HG03565 (cell line): ENCODE data around the gene PCDH19.
A peak's percentile ranks its signal among the peaks of the same experiment; 100 is the strongest.

Experiments
- ATAC-seq: cut with Tn5 transposase; IDR thresholded peaks from one replicate; pipeline ENCODE4 v1.9.1; 2021; ENCODE audit warnings: mild to moderate bottlenecking, moderate library complexity; ENCODE audit not compliant: unreplicated experiment

PCDH19 gene

DNA sequence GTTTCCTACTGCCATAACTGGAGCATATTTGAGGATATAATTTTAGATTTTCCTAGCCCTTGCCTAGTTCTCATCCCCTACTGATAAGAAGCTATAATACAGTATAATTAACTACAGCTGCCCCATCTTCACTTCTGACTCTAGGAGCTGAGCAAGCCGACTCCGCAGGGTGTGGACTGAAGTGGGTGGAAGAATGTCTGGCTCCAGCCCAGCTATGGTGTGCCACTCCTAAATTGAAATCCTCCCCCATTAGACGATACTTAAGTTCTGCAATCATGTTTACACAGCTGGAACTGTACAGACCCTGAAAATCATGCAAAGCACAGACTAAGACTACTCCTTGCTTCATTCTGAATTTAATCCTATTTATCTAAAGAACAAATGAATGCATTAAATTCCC, 93.1 kb downstream of the PCDH19 start:
- no peak for ATAC-seq

DNA sequence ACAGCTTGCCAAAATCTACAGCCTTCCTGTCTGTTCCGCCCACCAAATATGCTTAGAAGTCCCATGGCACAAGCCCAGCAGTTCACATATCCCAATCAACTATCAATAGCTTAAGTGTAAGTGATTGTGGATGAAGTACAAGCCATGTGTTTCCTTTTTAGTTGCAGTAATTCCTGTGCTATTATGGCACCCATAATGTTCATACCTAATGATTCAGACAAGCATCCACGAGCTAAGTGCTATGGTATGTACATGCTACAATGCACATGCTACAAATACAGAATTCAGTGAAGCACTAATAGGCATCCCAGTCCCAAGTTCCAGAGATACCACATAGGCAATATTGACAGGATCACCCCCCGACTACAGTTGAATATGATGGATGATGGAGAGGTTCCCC, 94.5 kb downstream of the PCDH19 start:
- no peak for ATAC-seq

DNA sequence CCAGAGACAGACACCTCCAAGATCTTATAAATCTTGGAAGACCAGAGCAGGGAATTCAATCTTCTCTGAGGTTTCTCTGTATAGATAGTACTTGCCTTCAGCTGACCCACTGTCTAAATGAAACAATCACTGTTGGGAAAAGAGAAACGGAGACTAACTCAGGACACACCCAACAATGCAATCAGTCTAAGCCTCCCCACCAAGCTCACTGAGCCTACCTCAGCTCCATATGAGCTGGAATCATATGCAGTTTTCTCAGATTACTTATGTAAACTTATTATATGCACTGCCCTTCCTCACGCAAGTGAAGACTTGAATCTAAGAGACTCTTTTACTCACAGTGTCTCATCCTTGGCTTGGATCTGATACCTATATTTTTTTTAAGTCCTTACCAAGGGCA, 110.5 kb downstream of the PCDH19 start:
- ATAC-seq, result no peak

DNA sequence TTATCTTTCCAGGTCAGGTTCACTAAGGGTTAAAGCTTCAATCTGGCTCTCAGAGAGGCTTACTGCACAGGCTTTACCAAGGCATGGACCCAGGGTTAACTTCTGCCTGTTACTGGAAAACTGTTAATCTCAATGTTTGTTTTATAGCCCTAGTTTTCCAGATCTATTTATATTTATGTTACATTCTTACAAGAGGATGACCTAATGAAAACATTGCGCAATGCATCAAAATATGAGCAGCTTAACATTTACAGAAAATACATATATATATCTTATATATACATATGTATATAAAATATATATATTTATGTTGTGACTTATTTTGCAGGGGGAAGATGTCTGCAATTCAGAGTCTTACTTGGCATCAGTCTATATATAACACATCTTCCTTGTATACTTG, 112.3 kb downstream of the PCDH19 start:
- ATAC-seq, result no peak

DNA sequence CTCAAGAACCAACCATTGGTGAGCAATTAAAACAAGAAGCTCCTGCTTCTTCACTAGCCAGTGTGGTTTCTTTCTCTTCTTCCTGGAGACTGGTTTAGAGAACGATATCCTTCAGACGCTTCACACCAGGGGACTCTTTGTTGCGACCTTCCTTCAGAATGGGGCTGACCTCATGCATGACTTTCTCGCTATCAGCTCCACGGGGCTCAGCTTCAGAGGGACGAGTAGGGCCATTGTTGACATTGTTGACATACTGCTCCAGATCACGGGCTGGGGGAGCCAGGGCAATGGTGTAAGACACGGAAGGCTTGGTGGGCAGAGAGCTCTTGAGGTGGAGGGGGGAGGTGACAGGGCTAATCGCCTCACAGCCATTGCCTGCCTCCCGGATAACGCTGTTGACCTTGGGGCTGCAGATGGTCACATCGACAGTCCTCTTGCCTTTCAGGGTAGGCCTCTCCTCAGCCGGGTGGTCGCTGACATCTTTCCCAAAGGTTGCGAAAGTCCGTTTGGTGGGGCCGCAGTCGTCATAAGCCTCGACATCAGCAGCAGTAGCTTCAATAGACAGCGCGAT, 113.8 kb downstream of the PCDH19 start:
- no peak for ATAC-seq

DNA sequence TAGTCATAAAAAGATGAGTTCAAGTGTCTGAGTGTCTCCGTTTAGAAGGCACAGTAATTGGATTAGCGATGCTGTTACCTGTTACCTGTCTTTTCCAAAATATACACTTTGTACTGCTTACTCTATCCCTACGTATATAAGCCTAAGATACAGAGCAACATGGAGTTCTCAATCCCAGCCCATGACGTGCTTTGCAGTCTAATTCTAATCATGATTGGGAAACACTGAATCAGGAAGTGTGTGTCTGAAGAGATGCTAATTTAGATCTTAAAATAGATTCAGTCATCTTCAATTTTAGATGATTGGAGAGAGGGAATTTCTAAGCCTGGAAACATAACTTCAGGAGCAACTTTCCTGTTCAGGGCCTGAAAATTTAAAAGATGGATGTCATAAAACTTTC, 115.1 kb downstream of the PCDH19 start:
- ATAC-seq, result no peak

DNA sequence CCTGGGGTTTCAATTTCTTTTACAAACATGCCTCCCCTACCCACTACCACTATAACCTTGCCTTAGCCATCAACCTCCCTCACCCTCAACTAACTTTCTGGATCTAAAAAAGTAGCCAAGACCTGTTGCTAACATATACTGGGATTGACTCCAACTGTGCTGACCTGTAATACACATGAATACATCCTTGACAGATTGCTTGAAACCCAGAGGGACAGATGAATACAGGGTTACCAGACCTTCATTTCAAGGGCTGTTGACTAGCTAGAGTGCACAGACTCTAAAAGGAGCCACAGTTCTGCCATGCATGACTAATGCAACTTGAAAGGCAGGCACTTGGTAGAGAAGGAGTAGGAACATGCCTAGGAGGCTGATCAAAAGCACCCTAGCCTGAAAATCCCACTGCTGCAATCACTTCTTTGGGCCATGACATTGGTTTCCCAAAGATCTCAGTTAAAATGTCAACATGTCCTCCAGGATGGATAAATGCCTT, 121.0 kb downstream of the PCDH19 start:
- ATAC-seq, result no peak

DNA sequence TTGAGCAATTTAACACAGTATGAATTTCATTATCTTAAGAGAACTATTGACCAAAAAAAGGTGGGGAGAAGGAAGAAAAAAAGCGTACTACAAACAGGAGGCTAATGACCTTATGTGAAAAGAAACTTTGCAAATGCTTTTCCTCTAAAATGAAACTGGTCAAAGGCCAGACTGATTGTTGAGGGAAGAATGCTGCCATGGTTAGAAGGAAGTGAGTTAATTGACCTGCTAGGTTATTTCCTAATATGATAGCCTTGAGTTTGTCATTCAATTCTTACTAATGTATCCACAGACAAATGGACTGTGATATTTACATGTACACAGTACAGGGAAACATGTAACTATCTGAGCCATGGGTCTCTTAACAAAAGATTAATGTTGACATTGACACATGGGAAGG, 132.8 kb downstream of the PCDH19 start:
- ATAC-seq, result no peak

DNA sequence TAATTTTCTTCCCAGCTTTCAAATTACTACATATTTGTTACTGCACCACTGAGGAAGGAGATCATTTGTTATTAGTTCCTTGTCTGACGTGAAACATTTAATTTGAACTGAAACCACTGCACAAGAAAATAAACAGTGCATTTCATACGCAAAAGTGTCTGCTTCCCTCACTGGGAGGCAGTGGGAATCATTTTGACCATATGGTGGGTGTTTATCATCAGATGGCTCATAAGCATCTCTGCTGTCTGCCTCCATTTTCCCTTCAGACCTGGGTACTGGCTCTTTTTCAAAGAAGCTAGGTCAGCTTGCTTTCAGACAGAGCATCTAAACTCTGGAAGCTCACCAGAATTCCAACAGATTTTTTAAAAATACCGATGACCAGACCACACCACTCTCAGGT, 135.2 kb downstream of the PCDH19 start:
- ATAC-seq, result no peak

DNA sequence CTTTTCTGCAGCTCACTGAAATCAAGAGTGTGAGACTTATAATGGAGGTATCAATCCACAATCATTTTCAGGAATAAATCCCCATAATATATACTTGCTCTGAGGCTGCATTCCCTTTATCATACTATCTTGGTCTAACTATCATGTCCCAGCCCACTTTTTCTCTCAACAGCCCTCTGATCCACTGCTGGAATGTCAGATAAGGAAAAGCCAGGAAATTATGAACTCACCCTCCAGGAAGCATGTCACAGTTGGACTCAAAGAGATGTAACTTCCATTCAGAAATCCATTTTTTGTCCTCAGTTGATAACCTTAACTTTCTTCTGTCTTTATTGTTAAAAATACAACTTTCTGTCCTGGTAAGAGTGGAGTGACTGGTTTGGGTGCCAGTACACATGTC, 144.9 kb downstream of the PCDH19 start:
- ATAC-seq, result no peak

DNA sequence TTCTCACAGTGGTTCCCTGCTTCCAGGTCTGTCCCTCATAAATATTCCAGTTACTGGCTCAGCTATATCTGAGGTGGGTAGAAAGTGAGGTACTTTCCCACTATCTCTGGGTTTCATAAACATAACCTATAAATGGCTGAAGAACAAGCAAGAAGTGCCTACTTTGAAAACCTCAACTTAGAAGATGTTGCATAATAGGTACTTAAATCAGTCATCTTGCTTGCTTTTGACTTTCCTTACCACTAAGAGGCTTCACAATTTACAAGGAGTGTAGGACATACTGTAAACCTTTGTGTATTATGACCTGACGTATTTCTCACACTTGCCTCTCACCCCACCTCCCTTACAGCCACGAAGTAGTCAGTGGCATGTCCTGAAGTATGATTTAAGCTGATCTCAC, 145.9 kb downstream of the PCDH19 start:
- ATAC-seq, result peak; percentile 96

DNA sequence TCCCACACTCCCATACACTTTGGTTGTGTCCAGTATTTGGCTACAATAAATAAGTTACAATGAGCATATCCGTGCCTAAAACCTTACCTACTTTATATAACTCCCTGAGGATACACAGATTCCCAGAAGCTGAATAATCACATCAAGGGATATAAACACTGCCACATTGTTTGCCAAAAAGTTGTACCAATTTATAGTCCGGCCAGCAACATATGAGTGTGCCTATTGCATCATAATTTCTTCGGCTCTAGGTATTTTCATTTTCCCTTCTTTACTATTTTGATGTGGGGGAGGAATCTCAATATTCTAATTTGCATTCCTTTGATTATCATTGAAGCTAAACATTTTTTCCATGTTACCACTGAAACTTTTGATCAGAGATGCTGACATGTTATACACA, 146.4 kb downstream of the PCDH19 start:
- no peak for ATAC-seq

DNA sequence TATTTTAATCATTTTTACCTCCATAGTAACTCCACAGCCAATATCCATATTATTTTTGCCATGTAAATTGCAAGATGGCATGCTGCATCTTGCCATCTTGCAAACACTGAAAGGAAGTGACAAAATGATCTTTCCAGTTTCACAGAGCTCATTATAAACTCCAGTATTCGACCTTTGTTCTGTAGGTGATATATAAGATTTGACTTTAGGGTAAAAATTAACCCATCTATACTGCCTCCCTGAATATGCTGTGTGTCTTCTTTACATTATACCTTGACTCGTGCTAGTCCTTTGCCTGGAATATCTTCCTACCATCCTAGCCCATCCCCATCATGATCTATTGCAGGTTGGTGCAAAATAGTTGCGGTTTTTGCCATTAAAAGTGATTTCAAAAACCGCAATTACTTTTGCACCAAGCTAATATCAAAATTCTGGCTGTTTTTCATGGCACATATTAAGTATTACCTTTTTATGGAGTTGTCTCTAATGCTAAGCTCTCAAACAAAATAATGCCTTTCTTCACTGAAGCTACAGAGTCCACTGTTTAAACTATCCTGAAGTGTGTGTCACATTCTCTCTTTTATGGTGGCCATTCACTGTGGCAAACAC, 161.1 kb downstream of the PCDH19 start:
- no peak for ATAC-seq

DNA sequence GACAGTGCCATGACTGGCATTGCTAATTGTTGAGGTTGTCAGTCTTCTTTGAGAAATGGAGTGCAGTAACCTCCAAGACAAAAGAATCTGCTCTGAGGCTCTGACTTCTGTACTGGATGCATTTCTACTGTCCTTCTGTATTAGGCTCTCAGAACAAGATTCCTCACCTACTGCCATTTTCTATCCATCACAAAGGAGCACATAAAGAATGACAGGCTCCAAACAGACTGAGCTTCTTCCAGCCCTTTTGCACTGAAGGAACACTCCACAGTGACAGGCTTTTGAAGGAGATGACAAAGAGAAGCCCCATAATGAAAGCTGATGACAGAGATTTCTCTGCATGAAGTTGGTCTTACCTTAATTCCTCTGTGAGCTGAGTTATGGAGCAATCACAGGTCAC, 162.2 kb downstream of the PCDH19 start:
- ATAC-seq, result no peak

DNA sequence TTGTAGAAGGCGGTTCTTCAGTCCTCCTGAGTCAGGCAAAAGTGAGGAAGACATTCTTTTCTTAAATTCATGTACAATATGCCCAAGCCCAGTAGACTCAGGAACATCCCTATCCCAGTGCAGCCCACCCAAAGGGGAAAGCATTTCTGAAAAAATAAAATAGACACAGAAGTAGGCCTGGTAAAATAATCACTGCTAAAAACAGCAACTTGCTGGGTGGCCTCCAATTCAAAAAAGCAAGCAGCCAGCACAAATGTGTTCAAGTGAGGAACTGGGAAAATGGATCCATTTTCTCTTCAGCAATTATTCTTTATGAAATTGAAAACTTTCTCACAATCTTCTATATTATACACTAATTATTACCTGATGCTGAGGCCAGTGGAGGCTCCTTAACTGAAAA, 165.4 kb downstream of the PCDH19 start:
- no peak for ATAC-seq
